Dermis microvascular lymphatic vessel endothelial cell (primary cell): ENCODE results near the gene CCDC89. TPM values are rescaled to one million over a fixed set of nuclear protein-coding genes. Genes with fewer than 3 reads are reported as not detected.
"Not testable (repeated sequence)": the region's sequence is repeated elsewhere in the genome, so short reads cannot be mapped to it uniquely, and the experiment has no call there.

Experiments
- DNase-seq, 2 donors: peaks; one replicate each; pipeline versions ENCODE4 v3.0.0 to v3.0.0-alpha.2; 2010; ENCODE audit warnings: low read depth in 2 of 2
- total RNA-seq: library from RNA; depleted of rRNA; stranded (reverse); fragments of >200 nt; gene quantifications from 2 replicates; pipeline ENCODE4 v1.2.1, GENCODE V29; 2014

Gene CCDC89
- total RNA-seq, 1 donor from 2014 or later, result not detected

DNA sequence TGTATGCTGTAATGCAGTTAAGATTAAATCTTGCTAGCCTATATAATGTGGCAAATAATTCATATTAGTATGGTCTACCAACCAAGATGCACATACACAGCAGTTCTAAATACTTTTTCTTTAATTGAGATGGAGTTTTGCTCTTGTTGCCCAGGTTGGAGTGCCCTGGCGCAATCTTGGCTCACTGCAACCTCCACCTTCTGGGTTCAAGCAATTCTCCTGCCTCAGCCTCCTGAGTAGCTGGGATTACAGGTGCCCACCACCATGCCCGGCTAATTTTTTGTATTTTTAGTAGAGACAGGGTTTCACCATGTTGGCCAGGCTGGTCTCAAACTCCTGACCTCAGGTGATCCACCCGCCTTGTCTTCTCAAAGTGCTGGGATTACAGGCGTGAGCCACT lies 31.7 kb downstream of the CCDC89 start:
- DNase-seq, result not testable (repeated sequence)

DNA sequence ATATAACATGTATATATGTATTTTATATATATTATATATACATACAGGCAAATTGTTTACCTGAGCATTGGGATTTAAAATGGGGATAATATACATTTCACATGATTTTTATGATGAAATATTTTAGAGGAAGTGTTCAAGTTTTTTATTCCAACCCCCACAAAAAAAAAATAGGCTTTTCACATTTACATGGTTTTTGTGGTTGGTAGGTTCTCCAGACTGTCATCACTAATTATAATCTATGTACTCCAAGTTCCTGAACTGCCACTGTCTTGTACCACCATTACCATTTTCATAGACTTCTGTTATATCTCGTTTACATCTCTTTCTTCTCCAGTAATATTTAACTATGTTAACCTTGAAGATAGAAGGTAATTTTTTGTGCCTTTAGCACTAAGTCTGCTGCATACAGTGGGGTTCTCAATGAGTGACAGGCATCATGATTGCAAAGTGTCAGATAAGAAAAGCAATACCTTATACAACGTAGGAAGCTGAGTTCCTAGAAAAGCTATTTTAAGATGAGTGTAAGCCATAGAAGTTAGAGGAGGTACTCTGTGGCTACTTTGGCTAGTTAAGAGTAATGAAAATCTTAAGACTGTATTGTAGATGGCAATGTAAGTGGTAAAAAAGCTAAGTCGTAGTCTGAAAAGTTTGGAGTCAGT lies 33.1 kb downstream of the CCDC89 start:
- no peak for DNase-seq

DNA sequence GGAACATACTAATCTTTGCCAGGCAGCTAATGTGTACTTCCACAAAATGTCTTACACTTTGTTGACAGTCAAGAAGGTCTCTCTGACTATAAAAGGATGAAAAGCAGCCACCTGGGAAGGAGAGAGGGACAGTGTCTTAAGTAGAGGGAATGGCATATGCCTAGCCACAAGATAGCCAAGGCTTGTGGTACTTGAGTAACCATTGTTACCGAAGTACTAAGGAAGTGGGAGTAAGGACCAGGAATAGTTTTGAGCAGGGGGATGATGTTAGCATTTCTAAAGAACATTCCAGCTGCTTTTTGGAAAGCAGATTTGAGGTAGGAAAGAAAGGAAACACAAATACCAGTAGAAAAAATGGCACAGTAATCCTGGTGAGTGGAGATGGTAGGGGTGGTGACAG lies 34.9 kb downstream of the CCDC89 start:
- no peak for DNase-seq

DNA sequence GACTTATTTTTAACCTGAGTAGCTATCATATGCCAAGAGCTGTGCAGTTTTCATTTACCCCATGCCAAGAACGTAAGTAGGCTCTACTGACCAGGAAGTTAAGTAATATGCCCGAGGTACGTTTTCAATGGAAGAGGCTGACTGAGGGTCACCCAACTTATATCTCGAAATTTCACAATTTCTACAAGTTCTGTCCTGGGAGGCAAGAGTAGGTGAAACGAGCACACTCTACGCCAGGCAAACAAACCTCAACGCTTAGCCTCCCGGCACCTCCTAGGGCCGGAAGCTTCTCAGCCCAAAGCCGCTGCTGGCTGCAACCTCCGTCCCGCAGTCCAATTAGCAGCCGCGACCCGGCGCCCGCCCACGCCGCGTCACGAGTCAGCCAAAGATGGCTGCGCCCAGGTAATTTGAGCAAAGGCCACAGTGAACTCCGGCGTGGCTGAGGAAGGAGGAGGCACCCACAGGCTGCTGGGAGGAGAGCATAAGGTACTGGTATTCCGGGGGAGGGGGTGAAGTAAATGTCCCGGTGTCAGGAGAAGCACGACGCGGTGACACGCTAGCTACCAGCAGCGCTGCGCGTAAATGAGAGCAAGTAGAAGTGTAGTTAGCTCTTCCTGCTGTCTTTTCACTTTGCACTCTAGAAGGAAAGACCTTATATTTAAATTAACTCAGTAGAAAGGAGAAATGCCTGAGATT lies 38.2 kb downstream of the CCDC89 start, which contains the start of gene TMEM126A:
Gene TMEM126A (plus strand): TSS at position 364 of the 696 bp plus-strand sequence. CDS start 2,289 bp downstream, outside the sequence.
- DNase-seq, result peak; percentile 58 to 85

DNA sequence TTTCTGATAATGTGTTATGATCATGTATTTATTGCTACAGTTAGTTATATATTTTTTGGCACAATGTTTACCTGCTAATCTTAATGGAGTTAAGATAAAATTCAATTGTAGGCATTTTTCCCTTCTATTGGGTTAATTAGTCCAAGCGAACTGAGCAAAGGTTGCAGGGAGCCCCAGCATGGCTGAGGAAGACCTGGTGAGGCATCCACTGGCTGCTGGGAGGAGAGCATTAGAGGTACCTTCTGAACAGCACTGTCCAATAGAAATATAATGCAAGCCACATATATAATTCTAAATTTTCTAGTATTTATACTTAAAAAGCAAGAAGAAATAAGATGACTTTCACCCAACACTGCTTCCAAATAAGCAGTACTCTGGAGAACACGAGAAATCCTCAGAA lies 38.9 kb downstream of the CCDC89 start:
- DNase-seq, result no peak

DNA sequence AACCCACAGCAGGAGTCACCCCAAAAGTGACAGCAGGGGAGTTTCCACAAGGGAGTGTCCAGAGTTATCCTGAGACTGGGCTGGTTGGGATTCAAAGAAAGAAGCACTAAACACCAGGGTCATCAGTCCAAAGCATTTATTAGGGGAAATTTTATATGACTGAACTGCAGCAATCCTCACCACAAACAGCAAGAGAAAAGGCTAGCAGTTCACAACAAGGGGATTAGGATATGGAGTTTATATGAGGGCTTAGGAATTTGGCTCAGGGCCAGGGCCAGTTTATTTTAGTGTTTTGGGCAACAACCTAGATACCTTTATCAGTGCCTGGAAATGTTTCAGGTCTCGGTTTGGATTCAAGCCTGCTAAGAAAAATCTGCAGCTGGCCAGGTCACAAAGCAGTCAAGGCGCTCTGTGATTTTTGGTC lies 42.8 kb downstream of the CCDC89 start:
- DNase-seq, result no peak

DNA sequence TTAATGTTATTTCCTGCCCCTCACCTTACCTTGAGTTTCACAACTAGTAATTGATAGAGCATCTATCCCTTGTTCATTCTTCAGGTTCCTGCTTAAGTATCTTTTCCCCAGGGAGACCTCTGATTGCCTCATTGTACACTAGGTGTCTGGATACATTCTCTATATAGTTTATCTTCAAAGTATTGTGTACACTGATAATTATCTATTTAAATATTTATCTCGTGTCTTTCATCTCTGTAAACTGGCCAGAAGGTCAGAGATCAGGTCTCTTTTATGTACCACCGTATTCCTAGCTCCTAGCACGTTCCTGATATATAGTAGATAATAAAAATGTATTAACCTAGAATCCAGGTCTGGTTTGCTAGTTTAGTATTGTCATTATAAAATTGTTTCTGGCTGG lies 51.2 kb downstream of the CCDC89 start:
- no peak for DNase-seq

Other genes with a start within 250 kb of the CCDC89 start
- 0.13 and 0.51 TPM in 2 replicates for gene DLG2, start 58.9 kb downstream of the CCDC89 start, total RNA-seq
- 41.5 and 44.3 TPM in 2 replicates for gene TMEM126B, start 57.6 kb downstream of the CCDC89 start, total RNA-seq
- gene TMEM126A, start 38.2 kb downstream of the CCDC89 start, total RNA-seq, result 27.1 and 41.6 TPM in 2 replicates
- 20.9 and 26.3 TPM in 2 replicates for gene CREBZF, start 21.1 kb downstream of the CCDC89 start, total RNA-seq
- gene SYTL2, start 124.9 kb upstream of the CCDC89 start, total RNA-seq, result under 0.01 and 0.25 TPM in 2 replicates
- not detected in 2 replicates for gene CCDC83, start 169.2 kb upstream of the CCDC89 start, total RNA-seq